ENCODE data around the gene PLCG1. TPM values are rescaled to one million over a fixed set of nuclear protein-coding genes. Genes with fewer than 3 reads are reported as not detected.
A peak's percentile ranks its signal among the peaks of the same experiment; 100 is the strongest.

The PLCG1 gene
- total and polyA plus RNA-seq, 2 donors from 2014 or later, result 12.5 to 117 TPM

DNA sequence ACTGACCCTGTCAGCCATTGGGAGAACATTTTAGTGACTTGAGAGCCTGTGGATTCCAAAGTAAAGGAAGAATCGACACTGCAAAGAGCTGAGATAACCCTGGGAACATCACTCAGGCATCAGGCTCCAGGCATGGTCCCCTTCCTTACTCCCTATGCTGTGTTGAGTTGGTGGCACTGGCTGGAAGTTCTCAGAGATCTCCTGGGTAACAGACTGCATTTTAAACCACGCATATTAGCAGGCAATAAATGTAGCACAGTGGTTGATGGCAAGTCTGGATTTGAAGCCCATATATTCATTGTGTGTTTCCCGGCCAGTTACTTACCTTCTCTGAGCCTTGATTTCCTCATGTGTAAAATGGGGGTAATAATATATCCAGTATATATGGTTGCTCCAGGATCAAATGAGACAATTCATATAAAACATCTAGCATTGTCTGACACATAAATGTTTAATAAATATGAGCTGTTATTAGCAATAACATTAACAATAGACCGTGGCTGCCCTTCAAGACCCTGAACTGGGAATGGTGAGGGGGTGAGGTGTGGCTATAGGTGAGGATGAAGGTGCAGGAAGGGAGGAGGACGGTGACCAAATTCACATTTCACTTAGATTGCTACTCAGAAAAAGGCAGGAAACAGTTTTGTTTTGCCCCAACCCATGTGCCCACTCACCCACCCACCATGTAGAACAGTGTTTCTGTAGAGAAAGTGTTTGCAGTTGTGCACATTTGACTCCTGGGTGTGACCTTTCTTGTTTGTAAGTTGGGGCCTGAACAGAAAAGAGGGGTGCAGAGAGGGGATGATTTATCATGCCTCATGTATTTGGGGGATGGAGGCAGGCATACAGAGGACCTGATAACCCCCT, 2.1 kb downstream of the PLCG1 start:
- no peak for FAIRE-seq
- Histone ChIP-seq H3K36me3 (ENCODE audit: control insufficient read depth in 2 of 3, insufficient read depth in 3 of 3, low read length in 3 of 3) (peaks cover 0 to 5% (median 0%) of the 10 kb centered on the region in 3 donors), H3K9me3 (ENCODE audit: control insufficient read depth in 2 of 3, insufficient read depth in 1 of 3, low read length in 3 of 3) (no peaks in the 10 kb centered on the region), H3K9ac (ENCODE audit: low read length in 3 of 3) (peak overlapping the region in 2 of 3 donors; percentile 16 to 84), H3K4me1 (ENCODE audit: control insufficient read depth in 2 of 3, insufficient read depth in 2 of 3, low read depth in 1 of 3, low read length in 3 of 3) (peaks cover 0 to 50% (median 37%) of the 10 kb centered on the region in 3 donors), H3K4me3 (ENCODE audit: low read length in 3 of 3) (peak overlapping the region; percentile 65 to 72 (median 70)), H3K27me3 (ENCODE audit: control insufficient read depth, insufficient read depth, low read length) (no peaks in the 10 kb centered on the region), H3K27ac (ENCODE audit: low read depth in 2 of 2, low read length in 2 of 2) (peak overlapping the region; percentile 86 to 92)
- intact Hi-C loops (cut with DNase I), result no loop called here
- TF ChIP-seq CTCF (IDR thresholded peaks at IDR 0.05; ENCODE audit: borderline replicate concordance, extremely low read depth, insufficient read depth), result no peak
- DNase-seq, result peak in 1 of 5 donors; percentile 19

- Histone ChIP-seq H3K4me3 (ENCODE audit: low read length in 3 of 3) (peak overlapping the region in 2 of 3 donors; percentile 16 to 72), H3K27ac (ENCODE audit: low read depth in 2 of 2, low read length in 2 of 2) (peak overlapping the region; percentile 61 to 76), H3K27me3 (ENCODE audit: control insufficient read depth, insufficient read depth, low read length) (no peaks in the 10 kb centered on the region), H3K9ac (ENCODE audit: low read length in 3 of 3) (peak overlapping the region in 2 of 3 donors; percentile 49 to 56), H3K4me1 (ENCODE audit: control insufficient read depth in 2 of 3, insufficient read depth in 2 of 3, low read depth in 1 of 3, low read length in 3 of 3) (peaks cover 0 to 53% (median 42%) of the 10 kb centered on the region in 3 donors), H3K9me3 (ENCODE audit: control insufficient read depth in 2 of 3, insufficient read depth in 1 of 3, low read length in 3 of 3) (no peaks in the 10 kb centered on the region), H3K36me3 (ENCODE audit: control insufficient read depth in 2 of 3, insufficient read depth in 3 of 3, low read length in 3 of 3) (peaks cover 0 to 5% (median 0%) of the 10 kb centered on the region in 3 donors)
- DNase-seq, result peak in 1 of 5 donors; percentile 58
- intact Hi-C loops (cut with DNase I), result no loop called here
- no peak for TF ChIP-seq CTCF (IDR thresholded peaks at IDR 0.05; ENCODE audit: borderline replicate concordance, extremely low read depth, insufficient read depth)
- FAIRE-seq, result no peak
These were observed 3.1 kb downstream of the PLCG1 start for GRCh38 chr20:41140226-41141133.

- H3K9ac ChIP-seq (ENCODE audit: low read length in 3 of 3), result peak overlapping the region in 1 of 3 donors; percentile 49
- DNase-seq (peak in 1 of 5 donors; percentile 60), FAIRE-seq (no peak)
- TF ChIP-seq CTCF (IDR thresholded peaks at IDR 0.05; ENCODE audit: borderline replicate concordance, extremely low read depth, insufficient read depth), result no peak
- peaks cover 0 to 58% (median 43%) of the 10 kb centered on the region in 3 donors for H3K4me1 ChIP-seq (ENCODE audit: control insufficient read depth in 2 of 3, insufficient read depth in 2 of 3, low read depth in 1 of 3, low read length in 3 of 3)
- peaks cover 0 to 5% (median 0%) of the 10 kb centered on the region in 3 donors for H3K36me3 ChIP-seq (ENCODE audit: control insufficient read depth in 2 of 3, insufficient read depth in 3 of 3, low read length in 3 of 3)
- no peak overlapping the region for H3K4me3 ChIP-seq (ENCODE audit: low read length in 3 of 3)
- intact Hi-C loops (cut with DNase I), result no loop called here
- no peaks in the 10 kb centered on the region for H3K27me3 ChIP-seq (ENCODE audit: control insufficient read depth, insufficient read depth, low read length)
- H3K9me3 ChIP-seq (ENCODE audit: control insufficient read depth in 2 of 3, insufficient read depth in 1 of 3, low read length in 3 of 3), result no peaks in the 10 kb centered on the region
- H3K27ac ChIP-seq (ENCODE audit: low read depth in 2 of 2, low read length in 2 of 2), result peak overlapping the region; percentile 61 to 76
These were observed 3.9 kb downstream of the PLCG1 start for GRCh38 chr20:41141153-41141815.
